HEK293 (cell line): ENCODE measurements around the gene PRKG1.

Experiments used
- CTCF ChIA-PET: fragments of 350-600 bp; formaldehyde crosslinking; extraction: SDS; loops from one replicate; lab custom pipeline; 2021; ENCODE audit warnings: antibody characterized with exemption; lab: Yijun Ruan, JAX
- POLR2A ChIA-PET: fragments of 300-600 bp; formaldehyde crosslinking; extraction: SDS; loops from one replicate; lab custom pipeline; 2020; ENCODE audit warnings: antibody characterized with exemption, inconsistent platforms; lab: Yijun Ruan, JAX
- H3K27ac ChIP-seq: fragments of 200-500 bp; sonication (Bioruptor generic); 2 replicates; pipeline ENCODE4 v1.5.1; 2014; ENCODE audit warnings: low read depth, low read length, control low read depth, inconsistent platforms; ENCODE audit errors: extremely low read depth
- H3K36me3 ChIP-seq, 2 experiments: fragments of 200-500 bp in 1 of 2; sonication (Bioruptor generic) in 1 of 2; 1 replicate in 1 of 2; 2 replicates in 1 of 2; pipeline ENCODE4 v1.5.1; 2014 to 2017; ENCODE audit warnings: inconsistent platforms in 2 of 2, low read length in 2 of 2; ENCODE audit not compliant: control insufficient read depth in 2 of 2, insufficient read depth in 1 of 2
- H3K4me1 ChIP-seq: fragments of 200-500 bp; sonication (Bioruptor generic); 2 replicates; pipeline ENCODE4 v1.5.1; 2014; ENCODE audit warnings: mild to moderate bottlenecking, low read length, inconsistent platforms; ENCODE audit not compliant: control insufficient read depth, insufficient read depth
- H3K4me3 ChIP-seq: 2 replicates; pipeline ENCODE4 v1.5.1; 2011; ENCODE audit warnings: low read depth, mild to moderate bottlenecking, control low read depth, low read length, moderate library complexity
- H3K9me3 ChIP-seq: fragments of 200-500 bp; sonication (Bioruptor generic); 2 replicates; pipeline ENCODE4 v1.5.1; 2014; ENCODE audit warnings: low read depth, low read length, inconsistent platforms; ENCODE audit not compliant: control insufficient read depth, insufficient read depth
- BCL11A ChIP-seq: fragments of 450-650 bp; formaldehyde crosslinking; IDR thresholded peaks from 2 replicates; pipeline ENCODE4 v1.5.1; 2016; ENCODE audit warnings: low read depth, missing biosample characterization, missing genetic modification characterization
- PATZ1 ChIP-seq: fragments of 450-650 bp; formaldehyde crosslinking; IDR thresholded peaks from 2 replicates; pipeline ENCODE4 v1.5.1; 2016; ENCODE audit warnings: missing biosample characterization, missing genetic modification characterization
- PRDM6 ChIP-seq: fragments of 450-650 bp; formaldehyde crosslinking; IDR thresholded peaks from 2 replicates; pipeline ENCODE4 v1.5.1; 2017; ENCODE audit warnings: missing biosample characterization, missing genetic modification characterization
- SCRT1 ChIP-seq: fragments of 450-650 bp; formaldehyde crosslinking; IDR thresholded peaks from 2 replicates; pipeline ENCODE4 v1.5.1; 2016; ENCODE audit warnings: missing biosample characterization, missing genetic modification characterization, borderline replicate concordance
- SCRT2 ChIP-seq: fragments of 450-650 bp; formaldehyde crosslinking; IDR thresholded peaks from 2 replicates; pipeline ENCODE4 v1.5.1; 2016; ENCODE audit warnings: missing biosample characterization, missing genetic modification characterization
- SETDB1 ChIP-seq: IDR thresholded peaks from one replicate; pipeline ENCODE4 v1.6.1; 2017; ENCODE audit warnings: mild to moderate bottlenecking, low read length, moderate library complexity, mixed read lengths; ENCODE audit not compliant: insufficient read length
- ZBTB20 ChIP-seq: fragments of 450-650 bp; formaldehyde crosslinking; IDR thresholded peaks from 2 replicates; pipeline ENCODE4 v1.5.1; 2016; ENCODE audit warnings: missing biosample characterization, missing genetic modification characterization
- ZNF10 ChIP-seq: fragments of 450-650 bp; formaldehyde crosslinking; IDR thresholded peaks from 2 replicates; pipeline ENCODE4 v1.5.1; 2017; ENCODE audit warnings: missing biosample characterization, missing genetic modification characterization
- ZNF398 ChIP-seq: fragments of 450-650 bp; formaldehyde crosslinking; IDR thresholded peaks from 2 replicates; pipeline ENCODE4 v1.5.1; 2017; ENCODE audit warnings: missing biosample characterization, missing genetic modification characterization
- ZNF449 ChIP-seq: fragments of 450-650 bp; formaldehyde crosslinking; IDR thresholded peaks from 2 replicates; pipeline ENCODE4 v1.5.1; 2017; ENCODE audit warnings: missing biosample characterization, mild to moderate bottlenecking, missing genetic modification characterization, moderate library complexity
- ZNF791 ChIP-seq: fragments of 450-650 bp; formaldehyde crosslinking; IDR thresholded peaks from 2 replicates; pipeline ENCODE4 v1.5.1; 2016; ENCODE audit warnings: missing biosample characterization, missing genetic modification characterization

Gene PRKG1

DNA sequence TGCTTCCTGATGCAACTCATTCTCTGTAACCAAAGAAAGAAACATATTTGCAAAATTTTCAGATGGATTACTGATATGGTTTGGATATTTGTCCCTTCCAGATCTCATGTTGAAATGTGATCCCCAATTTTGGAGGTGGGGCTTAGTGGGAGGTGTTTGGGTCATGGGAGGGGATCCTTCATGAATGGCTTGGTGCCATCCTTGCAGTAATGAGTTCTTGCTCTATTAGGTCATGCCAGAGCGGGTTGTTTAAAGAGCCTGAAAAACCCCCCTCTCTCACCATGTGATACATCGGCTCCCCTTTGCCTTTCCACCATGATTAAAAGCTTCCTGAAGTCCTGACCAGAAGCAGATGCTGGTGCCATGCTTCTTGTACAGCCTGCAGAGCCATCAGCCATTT, 43.8 kb upstream of the PRKG1 start (continued):
- no peak for TF ChIP-seq ZNF10 (tag by site-specific recombination)
- peak; percentile 39; the same call in 1 of the 2 replicates for TF ChIP-seq PATZ1
- peak; percentile 36; the same call in 1 of the 2 replicates for TF ChIP-seq ZNF398

GRCh38 chr10:51031950-51032349, 42.3 kb upstream of the PRKG1 start:
- Histone ChIP-seq H3K4me1 (peaks cover 13% of the 10 kb centered on the region; the same call in 1 of the 2 replicates), H3K4me3 (no peak overlapping the region), H3K9me3 (no peaks in the 10 kb centered on the region), H3K27ac (no peak overlapping the region), H3K36me3 (no peaks in the 10 kb centered on the region)
- POLR2A ChIA-PET: no interaction called here
- TF ChIP-seq BCL11A (no peak), PATZ1 (no peak), SCRT2 (tag by site-specific recombination) (peak; percentile 54), SCRT1 (tag by site-specific recombination) (peak; percentile 33; the same call in 1 of the 2 replicates), ZNF449 (tag by site-specific recombination) (no peak), SETDB1 (no peak), ZNF791 (tag by site-specific recombination) (no peak)
- CTCF ChIA-PET: interaction anchor here (0.6 to 0.7 kb wide), 4 partner anchors 20 to 758 kb away, joined by 3 to 6 read pairs (median 3); no protein-coding TSS in a partner anchor

GRCh38 chr10:51034769-51035168, 39.5 kb upstream of the PRKG1 start:
- no peaks in the 10 kb centered on the region for H3K4me1 ChIP-seq
- POLR2A ChIA-PET: no interaction called here

More at GRCh38 chr10:51034769-51035168, 39.5 kb upstream of the PRKG1 start:
- Histone ChIP-seq H3K9me3 (no peaks in the 10 kb centered on the region), H3K4me3 (no peak overlapping the region), H3K27ac (no peak overlapping the region), H3K36me3 (no peaks in the 10 kb centered on the region)
- TF ChIP-seq ZBTB20 (tag by site-specific recombination) (no peak), PRDM6 (tag by site-specific recombination) (peak; percentile 54)
- CTCF ChIA-PET: no interaction called here
